PC-9 (cell line): ENCODE results near the gene ACCS.

Source experiments
- EZH2 ChIP-seq: fragments of 200-600 bp; sonication (generic); IDR thresholded peaks from 2 replicates; pipeline ENCODE4 v1.8.0; 2017; ENCODE audit warnings: antibody characterized with exemption, low read depth
- TF ChIP-seq, protein P1 (sequence below): fragments of 200-600 bp; sonication (generic); conservative IDR thresholded peaks from 2 replicates; pipeline ENCODE4 v1.6.1; 2017; ENCODE audit warnings: mixed run types, antibody characterized with exemption, mild to moderate bottlenecking, moderate library complexity

DNA sequence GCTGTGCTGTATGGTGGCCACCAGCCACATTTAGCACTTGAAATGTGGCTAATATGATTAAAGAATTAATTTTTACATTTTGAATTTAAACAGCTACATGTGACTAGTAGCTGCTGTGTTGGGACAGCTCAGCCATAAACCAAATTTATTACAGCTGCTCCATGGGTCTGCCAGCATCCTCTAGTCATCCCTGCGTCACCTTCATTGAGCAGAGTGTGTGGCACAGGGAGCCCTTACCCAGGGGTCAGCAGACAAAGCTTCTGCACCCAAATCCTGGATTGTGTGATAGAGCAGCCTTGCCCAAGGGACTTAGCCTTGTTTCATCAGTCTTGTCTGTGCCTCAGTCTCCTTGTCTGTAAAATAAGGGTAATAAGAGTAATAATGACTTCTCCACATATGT is 37.7 kb upstream of the ACCS start:
- TF ChIP-seq, protein P1, sequence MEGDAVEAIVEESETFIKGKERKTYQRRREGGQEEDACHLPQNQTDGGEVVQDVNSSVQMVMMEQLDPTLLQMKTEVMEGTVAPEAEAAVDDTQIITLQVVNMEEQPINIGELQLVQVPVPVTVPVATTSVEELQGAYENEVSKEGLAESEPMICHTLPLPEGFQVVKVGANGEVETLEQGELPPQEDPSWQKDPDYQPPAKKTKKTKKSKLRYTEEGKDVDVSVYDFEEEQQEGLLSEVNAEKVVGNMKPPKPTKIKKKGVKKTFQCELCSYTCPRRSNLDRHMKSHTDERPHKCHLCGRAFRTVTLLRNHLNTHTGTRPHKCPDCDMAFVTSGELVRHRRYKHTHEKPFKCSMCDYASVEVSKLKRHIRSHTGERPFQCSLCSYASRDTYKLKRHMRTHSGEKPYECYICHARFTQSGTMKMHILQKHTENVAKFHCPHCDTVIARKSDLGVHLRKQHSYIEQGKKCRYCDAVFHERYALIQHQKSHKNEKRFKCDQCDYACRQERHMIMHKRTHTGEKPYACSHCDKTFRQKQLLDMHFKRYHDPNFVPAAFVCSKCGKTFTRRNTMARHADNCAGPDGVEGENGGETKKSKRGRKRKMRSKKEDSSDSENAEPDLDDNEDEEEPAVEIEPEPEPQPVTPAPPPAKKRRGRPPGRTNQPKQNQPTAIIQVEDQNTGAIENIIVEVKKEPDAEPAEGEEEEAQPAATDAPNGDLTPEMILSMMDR = no peak
- TF ChIP-seq EZH2 = no peak
